Trophoblast cell (in vitro differentiated cells and primary cell): ENCODE results near the gene PACS2.

ENCODE experiments used
- DNase-seq, 2 donors: peaks; one replicate each; pipeline ENCODE4 v3.0.0-alpha.2; 2016
- H2AFZ ChIP-seq: 2 replicates; pipeline ENCODE4 v1.6.1; 2013; ENCODE audit warnings: low read length, moderate library complexity, mild to moderate bottlenecking; ENCODE audit not compliant: insufficient read depth, poor library complexity
- H2AK5ac ChIP-seq: 2 replicates; pipeline ENCODE4 v1.6.1; 2013; ENCODE audit warnings: mild to moderate bottlenecking, low read length
- H2BK120ac ChIP-seq: 2 replicates; pipeline ENCODE4 v1.6.1; 2013; ENCODE audit warnings: low read length, mild to moderate bottlenecking, moderate library complexity; ENCODE audit not compliant: insufficient read depth, poor library complexity
- H2BK12ac ChIP-seq: 2 replicates; pipeline ENCODE4 v1.6.1; 2013; ENCODE audit warnings: mild to moderate bottlenecking, low read length, moderate library complexity
- H2BK5ac ChIP-seq: 2 replicates; pipeline ENCODE4 v1.6.1; 2013; ENCODE audit warnings: low read length, low read depth, moderate library complexity, mild to moderate bottlenecking; ENCODE audit not compliant: poor library complexity
- H3K14ac ChIP-seq: 2 replicates; pipeline ENCODE4 v1.6.1; 2013; ENCODE audit warnings: mild to moderate bottlenecking, low read length
- H3K18ac ChIP-seq: 2 replicates; pipeline ENCODE4 v1.6.1; 2013; ENCODE audit warnings: mild to moderate bottlenecking, low read length
- H3K23ac ChIP-seq: 2 replicates; pipeline ENCODE4 v1.6.1; 2013; ENCODE audit warnings: low read length
- H3K27ac ChIP-seq: 2 replicates; pipeline ENCODE4 v1.5.1; 2013; ENCODE audit warnings: low read depth, mild to moderate bottlenecking, inconsistent platforms, low read length, moderate library complexity
- H3K27me3 ChIP-seq: 2 replicates; pipeline ENCODE4 v1.6.1; 2013; ENCODE audit warnings: inconsistent platforms, mild to moderate bottlenecking, low read length, moderate library complexity; ENCODE audit not compliant: insufficient read depth
- H3K36me3 ChIP-seq, 2 experiments: 1 replicate in 1 of 2; 2 replicates in 1 of 2; pipeline ENCODE4 v1.6.1; 2013; ENCODE audit warnings: low read length in 2 of 2, mild to moderate bottlenecking in 2 of 2, moderate library complexity in 1 of 2; ENCODE audit not compliant: insufficient read depth in 2 of 2, control insufficient read depth in 1 of 2
- H3K4ac ChIP-seq: 2 replicates; pipeline ENCODE4 v1.6.1; 2013; ENCODE audit warnings: low read depth, mild to moderate bottlenecking, low read length, moderate library complexity
- H3K4me1 ChIP-seq, 2 experiments: 1 replicate in 1 of 2; 2 replicates in 1 of 2; pipeline ENCODE4 v1.6.1; 2013; ENCODE audit warnings: low read length in 2 of 2, mild to moderate bottlenecking in 2 of 2, moderate library complexity in 1 of 2; ENCODE audit not compliant: insufficient read depth in 2 of 2, control insufficient read depth in 1 of 2
- H3K4me2 ChIP-seq: 2 replicates; pipeline ENCODE4 v1.6.1; 2013; ENCODE audit warnings: inconsistent platforms, mild to moderate bottlenecking, low read length, moderate library complexity
- H3K4me3 ChIP-seq: 2 replicates; pipeline ENCODE4 v1.5.1; 2013; ENCODE audit warnings: mild to moderate bottlenecking, low read depth, low read length, inconsistent platforms
- H3K79me1 ChIP-seq: one replicate; pipeline ENCODE4 v1.6.1; 2013; ENCODE audit warnings: low read length
- H3K79me2 ChIP-seq: 2 replicates; pipeline ENCODE4 v1.6.1; 2013; ENCODE audit warnings: low read length, mild to moderate bottlenecking; ENCODE audit not compliant: control insufficient read depth, insufficient read depth, poor library complexity
- H3K9ac ChIP-seq: 2 replicates; pipeline ENCODE4 v1.6.1; 2013; ENCODE audit warnings: mild to moderate bottlenecking, low read length
- H3K9me3 ChIP-seq: 2 replicates; pipeline ENCODE4 v1.6.1; 2013; ENCODE audit warnings: low read depth, mild to moderate bottlenecking, control low read depth, inconsistent platforms, low read length; ENCODE audit not compliant: insufficient read depth
- H4K12ac ChIP-seq: 2 replicates; pipeline ENCODE4 v1.6.1; 2013; ENCODE audit warnings: low read depth, mild to moderate bottlenecking, low read length, moderate library complexity
- H4K8ac ChIP-seq: 2 replicates; pipeline ENCODE4 v1.6.1; 2013; ENCODE audit warnings: low read depth, mild to moderate bottlenecking, low read length, moderate library complexity
- H4K91ac ChIP-seq: one replicate; pipeline ENCODE4 v1.6.1; 2013; ENCODE audit warnings: low read depth, mild to moderate bottlenecking, low read length, moderate library complexity
- WGBS: extraction: QIAGEN DNeasy Blood & Tissue Kit; methylation state at CpG from one replicate; pipeline ENCODE4 v1.1.7; 2013; ENCODE audit warnings: missing lambda C conversion rate; ENCODE audit not compliant: insufficient read length, insufficient coverage; ENCODE audit errors: extremely low coverage; 5-methylcytosine and 5-hydroxymethylcytosine counted together

The PACS2 gene

DNA sequence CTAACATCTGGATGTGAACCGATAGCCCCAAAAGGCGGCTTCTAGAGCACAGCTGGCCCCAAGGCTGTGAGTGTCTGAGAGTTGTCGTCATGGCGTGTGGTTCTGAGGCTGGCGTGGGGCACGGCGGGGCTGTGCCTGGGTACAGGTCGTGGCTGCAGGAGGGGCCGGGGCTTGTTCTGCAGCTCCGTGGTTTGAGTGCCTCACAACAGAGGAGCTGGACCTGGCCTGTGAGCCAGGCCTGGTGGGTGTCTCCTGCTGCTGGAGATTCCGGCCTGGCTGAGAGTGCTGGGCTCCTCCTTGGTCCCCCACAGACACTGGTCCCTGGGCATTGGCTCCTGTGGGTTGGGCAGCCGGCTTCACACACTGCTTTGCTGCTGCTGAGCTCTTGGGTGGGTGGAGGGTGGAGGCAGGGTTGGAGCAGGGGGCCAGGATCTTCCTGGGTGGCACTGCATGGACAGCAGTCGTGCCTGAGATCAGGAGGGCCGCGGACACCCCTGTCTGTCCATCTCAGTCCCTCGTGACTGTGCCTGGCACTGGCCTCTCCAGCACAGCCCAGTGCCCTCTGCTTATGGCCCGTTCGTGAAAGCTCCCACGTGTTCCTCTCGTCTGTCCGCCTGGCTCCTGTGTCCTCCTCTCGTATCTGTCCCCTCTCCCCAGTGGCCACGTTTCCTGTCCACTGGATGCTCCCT, 52.0 kb downstream of the PACS2 start:
- Histone ChIP-seq H3K9me3 (no peaks in the 10 kb centered on the region), H4K91ac (no peak overlapping the region), H3K4me2 (no peak overlapping the region), H2AK5ac (no peak overlapping the region), H3K4me3 (no peak overlapping the region), H4K8ac (no peak overlapping the region), H2BK12ac (no peak overlapping the region), H3K23ac (no peak overlapping the region), H2BK5ac (no peak overlapping the region), H3K18ac (no peak overlapping the region), H3K27me3 (no peaks in the 10 kb centered on the region), H3K4ac (no peak overlapping the region), H3K79me1 (no peaks in the 10 kb centered on the region), H3K27ac (no peak overlapping the region), H3K14ac (no peak overlapping the region), H3K36me3 (peaks cover 23 to 31% of the 10 kb centered on the region in 2 experiments), H2AFZ (no peak overlapping the region), H3K79me2 (no peaks in the 10 kb centered on the region), H3K9ac (no peak overlapping the region), H3K4me1 (no peaks in the 10 kb centered on the region), H4K12ac (no peak overlapping the region), H2BK120ac (no peak overlapping the region)
- DNase-seq, result no peak
- no CpG with 5 or more reads among the region's 23 CpGs for WGBS

DNA sequence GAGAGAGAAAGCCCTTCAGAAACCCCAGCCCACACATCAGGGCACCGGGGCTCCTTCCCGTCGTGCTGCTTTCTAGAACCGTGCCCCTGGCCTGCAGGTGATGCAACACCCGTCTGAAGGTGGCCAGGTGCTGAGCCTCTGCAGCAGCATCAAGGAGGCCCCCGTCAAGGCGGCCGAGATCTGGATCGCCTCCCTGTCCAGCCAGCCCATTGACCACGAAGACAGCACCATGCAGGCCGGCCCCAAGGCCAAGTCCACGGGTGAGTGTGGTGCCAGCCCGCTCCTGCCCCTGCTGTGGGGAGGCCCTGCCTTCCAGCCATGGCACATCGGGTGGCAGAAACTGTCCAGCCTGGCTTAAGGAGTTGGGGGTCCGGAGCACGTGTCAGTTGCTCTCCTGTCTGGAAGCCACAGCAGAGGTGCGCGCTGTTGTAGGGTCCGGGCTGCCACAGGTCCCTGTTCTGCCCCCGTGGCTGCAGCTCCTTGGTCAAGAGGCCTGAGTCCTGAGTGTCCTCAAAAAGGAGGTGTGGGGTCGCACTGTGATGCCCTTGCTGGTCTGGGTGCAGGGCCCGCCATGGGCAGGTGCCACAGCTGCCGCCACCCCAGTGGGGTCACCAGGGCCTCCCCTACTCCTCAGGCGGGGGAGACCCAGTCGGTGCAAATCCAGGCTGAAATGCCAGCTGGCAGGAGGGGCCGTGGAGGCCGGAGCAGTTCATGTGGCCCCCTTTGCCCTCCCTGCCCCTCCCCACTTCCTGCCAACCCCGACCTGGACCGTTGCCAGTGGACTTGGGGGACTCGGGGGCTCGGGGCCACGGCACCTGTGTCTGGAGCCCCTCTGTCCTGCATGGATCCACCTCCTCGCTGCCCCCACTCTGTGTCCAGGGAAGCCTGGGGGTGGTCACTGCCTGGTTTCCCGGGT, 52.8 kb downstream of the PACS2 start:
- Histone ChIP-seq H3K9ac (no peak overlapping the region), H4K12ac (no peak overlapping the region), H3K27ac (no peak overlapping the region), H3K4me1 (no peaks in the 10 kb centered on the region), H2BK120ac (no peak overlapping the region), H2BK12ac (no peak overlapping the region), H4K8ac (no peak overlapping the region), H3K79me2 (no peaks in the 10 kb centered on the region), H4K91ac (no peak overlapping the region), H3K14ac (no peak overlapping the region), H3K4ac (no peak overlapping the region), H3K36me3 (peaks cover 25 to 31% of the 10 kb centered on the region in 2 experiments), H3K23ac (no peak overlapping the region), H3K79me1 (no peaks in the 10 kb centered on the region), H2AK5ac (no peak overlapping the region), H2AFZ (no peak overlapping the region), H3K18ac (no peak overlapping the region), H3K27me3 (no peaks in the 10 kb centered on the region), H3K9me3 (no peaks in the 10 kb centered on the region), H3K4me2 (no peak overlapping the region), H2BK5ac (no peak overlapping the region), H3K4me3 (no peak overlapping the region)
- WGBS, result no CpG with 5 or more reads among the region's 34 CpGs
- DNase-seq, result no peak

DNA sequence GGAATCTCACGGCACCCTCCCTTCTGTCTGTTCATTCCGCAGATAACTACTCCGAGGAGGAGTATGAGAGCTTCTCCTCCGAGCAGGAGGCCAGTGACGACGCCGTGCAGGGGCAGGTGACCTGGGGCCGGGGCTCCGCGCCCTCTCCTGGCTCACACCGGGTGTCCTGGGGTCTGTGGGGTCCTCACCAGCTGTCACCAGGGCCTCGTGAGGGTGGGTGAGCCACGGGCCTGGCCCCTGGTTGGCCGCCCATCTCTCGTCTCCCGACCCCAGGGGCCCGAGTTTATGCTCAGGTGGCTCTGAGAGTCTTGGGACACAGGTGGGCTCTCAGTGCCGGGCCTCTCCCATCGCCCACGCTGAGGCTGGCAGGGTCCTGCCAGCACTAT, 53.5 kb downstream of the PACS2 start:
- no peak overlapping the region for H3K23ac ChIP-seq
- H3K14ac ChIP-seq, result no peak overlapping the region
- H3K27me3 ChIP-seq, result no peaks in the 10 kb centered on the region
- no peak overlapping the region for H3K27ac ChIP-seq
- H4K91ac ChIP-seq, result no peak overlapping the region
- no peak overlapping the region for H4K12ac ChIP-seq
- no peak overlapping the region for H2AK5ac ChIP-seq
- H3K4me3 ChIP-seq, result no peak overlapping the region
- no peak overlapping the region for H3K4me2 ChIP-seq
- no peak overlapping the region for H2BK12ac ChIP-seq
- peaks cover 25 to 31% of the 10 kb centered on the region in 2 experiments for H3K36me3 ChIP-seq
- no peak overlapping the region for H3K9ac ChIP-seq
- H2BK5ac ChIP-seq, result no peak overlapping the region
- H4K8ac ChIP-seq, result no peak overlapping the region
- no peak for DNase-seq
- H2BK120ac ChIP-seq, result no peak overlapping the region
- H3K18ac ChIP-seq, result no peak overlapping the region
- no peaks in the 10 kb centered on the region for H3K4me1 ChIP-seq
- no peaks in the 10 kb centered on the region for H3K79me1 ChIP-seq
- H3K9me3 ChIP-seq, result no peaks in the 10 kb centered on the region
- H3K79me2 ChIP-seq, result no peaks in the 10 kb centered on the region
- H3K4ac ChIP-seq, result no peak overlapping the region
- WGBS, result no CpG with 5 or more reads among the region's 20 CpGs
- no peak overlapping the region for H2AFZ ChIP-seq

DNA sequence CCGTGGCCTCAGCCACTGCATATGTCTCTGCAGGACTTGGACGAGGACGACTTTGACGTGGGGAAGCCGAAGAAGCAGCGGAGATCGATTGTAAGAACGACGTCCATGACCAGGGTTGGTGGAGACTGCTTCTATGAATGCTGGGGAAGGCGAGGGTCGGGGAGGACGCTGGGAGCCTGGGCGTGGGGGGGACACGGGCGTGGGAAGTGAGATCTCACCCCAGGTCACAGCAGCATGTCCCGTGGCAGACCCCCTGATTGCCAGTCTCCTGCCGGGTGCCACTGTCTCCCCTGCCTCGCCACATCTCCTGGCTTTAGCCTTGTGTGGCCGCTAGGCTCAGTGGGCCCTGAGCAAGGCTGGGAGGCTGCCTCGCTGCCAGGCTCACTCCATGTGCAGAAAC, 53.9 kb downstream of the PACS2 start:
- Histone ChIP-seq H3K23ac (no peak overlapping the region), H2BK5ac (no peak overlapping the region), H3K4me3 (no peak overlapping the region), H3K14ac (no peak overlapping the region), H2BK12ac (no peak overlapping the region), H2AFZ (no peak overlapping the region), H3K36me3 (peaks cover 25 to 31% of the 10 kb centered on the region in 2 experiments), H4K12ac (no peak overlapping the region), H3K9me3 (no peaks in the 10 kb centered on the region), H4K8ac (no peak overlapping the region), H3K4me1 (no peaks in the 10 kb centered on the region), H3K79me2 (no peaks in the 10 kb centered on the region), H3K18ac (no peak overlapping the region), H3K79me1 (no peaks in the 10 kb centered on the region), H3K4ac (no peak overlapping the region), H3K9ac (no peak overlapping the region), H3K4me2 (no peak overlapping the region), H3K27ac (no peak overlapping the region), H2BK120ac (no peak overlapping the region), H4K91ac (no peak overlapping the region), H3K27me3 (no peaks in the 10 kb centered on the region), H2AK5ac (no peak overlapping the region)
- no peak for DNase-seq
- no CpG with 5 or more reads among the region's 20 CpGs for WGBS
